Measurements from ENCODE around the gene FBN3.

DNA sequence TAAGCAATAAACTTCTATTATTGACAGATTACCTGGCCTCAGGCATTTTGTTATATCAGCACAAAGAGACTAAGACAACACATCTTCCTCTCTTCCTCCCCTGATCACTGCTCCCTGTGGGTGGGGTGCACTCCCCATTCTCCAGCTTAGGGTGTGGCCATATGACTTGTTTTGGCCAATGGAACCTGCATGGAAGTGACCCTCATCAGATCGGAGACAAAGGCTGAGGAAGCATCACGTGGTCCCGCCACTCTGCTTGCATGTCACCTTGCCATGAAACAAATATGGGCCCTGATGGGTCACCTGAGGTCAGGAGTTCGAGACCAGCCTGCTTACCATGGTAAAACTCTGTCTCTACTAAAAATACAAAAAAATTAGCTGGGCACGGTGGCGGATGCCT lies 110.6 kb downstream of the FBN3 start:
- no peak for TF ChIP-seq GATA2 (IDR thresholded peaks at IDR 0.05; ENCODE audit: low read depth, low read length)
- no peak for TF ChIP-seq GATA3 (IDR thresholded peaks at IDR 0.05; ENCODE audit: low read depth, low read length)

Data from SH-SY5Y (cell line).